ENCODE data around the gene GEMIN7. TPM values are rescaled to one million over a fixed set of nuclear protein-coding genes. Genes with fewer than 3 reads are reported as not detected.

The GEMIN7 gene
- total RNA-seq, 4 donors from 2014 or later = 8.8 to 30.3 (median 21.8) TPM

DNA sequence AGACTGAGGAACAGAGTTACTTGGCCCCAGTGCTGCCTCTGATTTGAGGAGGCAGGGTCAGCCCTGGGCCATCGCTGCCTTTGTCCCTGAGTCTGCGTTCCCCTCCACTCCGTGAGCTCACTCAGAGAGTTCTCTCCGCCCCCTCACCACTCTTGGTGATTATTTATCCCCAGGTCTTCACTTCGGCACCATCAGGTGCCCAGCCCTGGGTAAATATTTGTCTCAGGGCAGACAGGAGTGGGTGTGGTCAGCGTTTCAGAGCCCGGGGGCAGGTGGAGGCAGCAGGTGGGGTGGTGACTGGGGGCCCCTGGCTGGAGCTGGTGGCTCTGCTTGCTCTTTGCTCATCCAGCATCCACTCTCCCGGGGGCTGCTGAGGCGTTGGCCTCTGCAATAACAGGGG lies 34.6 kb downstream of the GEMIN7 start:
- H3K9me3 ChIP-seq = no peaks in the 10 kb centered on the region
- H3K4me3 ChIP-seq = no peak overlapping the region
- peaks cover 0 to 38% (median 14%) of the 10 kb centered on the region in 4 donors for H3K4me1 ChIP-seq
- WGBS, 2 donors = 63% methylated on average over 6 to 9 of the region's 9 CpGs
- no peaks in the 10 kb centered on the region for H3K27me3 ChIP-seq
- TF ChIP-seq, protein P1, sequence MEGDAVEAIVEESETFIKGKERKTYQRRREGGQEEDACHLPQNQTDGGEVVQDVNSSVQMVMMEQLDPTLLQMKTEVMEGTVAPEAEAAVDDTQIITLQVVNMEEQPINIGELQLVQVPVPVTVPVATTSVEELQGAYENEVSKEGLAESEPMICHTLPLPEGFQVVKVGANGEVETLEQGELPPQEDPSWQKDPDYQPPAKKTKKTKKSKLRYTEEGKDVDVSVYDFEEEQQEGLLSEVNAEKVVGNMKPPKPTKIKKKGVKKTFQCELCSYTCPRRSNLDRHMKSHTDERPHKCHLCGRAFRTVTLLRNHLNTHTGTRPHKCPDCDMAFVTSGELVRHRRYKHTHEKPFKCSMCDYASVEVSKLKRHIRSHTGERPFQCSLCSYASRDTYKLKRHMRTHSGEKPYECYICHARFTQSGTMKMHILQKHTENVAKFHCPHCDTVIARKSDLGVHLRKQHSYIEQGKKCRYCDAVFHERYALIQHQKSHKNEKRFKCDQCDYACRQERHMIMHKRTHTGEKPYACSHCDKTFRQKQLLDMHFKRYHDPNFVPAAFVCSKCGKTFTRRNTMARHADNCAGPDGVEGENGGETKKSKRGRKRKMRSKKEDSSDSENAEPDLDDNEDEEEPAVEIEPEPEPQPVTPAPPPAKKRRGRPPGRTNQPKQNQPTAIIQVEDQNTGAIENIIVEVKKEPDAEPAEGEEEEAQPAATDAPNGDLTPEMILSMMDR (IDR thresholded peaks at IDR 0.05) = no peak
- no peak for TF ChIP-seq EP300 (IDR thresholded peaks at IDR 0.05)
- no peak for TF ChIP-seq POLR2A (IDR thresholded peaks at IDR 0.05)
- no peak for DNase-seq (ENCODE audit: low spot score in 2 of 2)
- H3K27ac ChIP-seq = no peak overlapping the region
- H3K36me3 ChIP-seq = peaks cover 0 to 9% (median 0%) of the 10 kb centered on the region in 3 donors

DNA sequence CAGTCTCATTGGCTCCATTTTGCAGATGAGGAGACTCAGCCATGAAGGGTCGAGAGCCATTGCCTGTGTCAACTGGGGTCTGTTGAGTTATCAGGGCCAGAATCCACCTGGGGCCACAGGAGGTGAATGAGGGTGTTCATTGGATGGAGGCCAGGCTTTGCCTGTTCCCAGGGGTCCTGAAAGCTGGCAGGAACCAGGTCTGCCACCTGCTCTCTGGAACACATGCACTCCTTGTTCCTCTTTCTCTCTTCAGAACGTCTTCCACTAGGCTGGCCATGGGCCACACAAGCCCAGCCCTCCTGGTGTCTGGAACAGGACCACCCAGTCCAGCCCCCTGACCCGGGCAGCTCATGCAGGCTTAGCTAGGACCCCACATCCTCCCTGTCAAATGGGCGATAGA lies 35.1 kb downstream of the GEMIN7 start:
- Histone ChIP-seq H3K27ac (no peak overlapping the region), H3K4me3 (no peak overlapping the region), H3K4me1 (peaks cover 0 to 40% (median 14%) of the 10 kb centered on the region in 4 donors), H3K27me3 (no peaks in the 10 kb centered on the region), H3K9me3 (no peaks in the 10 kb centered on the region), H3K36me3 (peaks cover 0 to 7% (median 0%) of the 10 kb centered on the region in 3 donors)
- TF ChIP-seq, protein P1 (IDR thresholded peaks at IDR 0.05) = no peak
- no peak for TF ChIP-seq EP300 (IDR thresholded peaks at IDR 0.05)
- DNase-seq (ENCODE audit: low spot score in 2 of 2) = no peak
- WGBS, 2 donors = 77 to 88% methylated on average over 3 to 4 of the region's 4 CpGs

DNA sequence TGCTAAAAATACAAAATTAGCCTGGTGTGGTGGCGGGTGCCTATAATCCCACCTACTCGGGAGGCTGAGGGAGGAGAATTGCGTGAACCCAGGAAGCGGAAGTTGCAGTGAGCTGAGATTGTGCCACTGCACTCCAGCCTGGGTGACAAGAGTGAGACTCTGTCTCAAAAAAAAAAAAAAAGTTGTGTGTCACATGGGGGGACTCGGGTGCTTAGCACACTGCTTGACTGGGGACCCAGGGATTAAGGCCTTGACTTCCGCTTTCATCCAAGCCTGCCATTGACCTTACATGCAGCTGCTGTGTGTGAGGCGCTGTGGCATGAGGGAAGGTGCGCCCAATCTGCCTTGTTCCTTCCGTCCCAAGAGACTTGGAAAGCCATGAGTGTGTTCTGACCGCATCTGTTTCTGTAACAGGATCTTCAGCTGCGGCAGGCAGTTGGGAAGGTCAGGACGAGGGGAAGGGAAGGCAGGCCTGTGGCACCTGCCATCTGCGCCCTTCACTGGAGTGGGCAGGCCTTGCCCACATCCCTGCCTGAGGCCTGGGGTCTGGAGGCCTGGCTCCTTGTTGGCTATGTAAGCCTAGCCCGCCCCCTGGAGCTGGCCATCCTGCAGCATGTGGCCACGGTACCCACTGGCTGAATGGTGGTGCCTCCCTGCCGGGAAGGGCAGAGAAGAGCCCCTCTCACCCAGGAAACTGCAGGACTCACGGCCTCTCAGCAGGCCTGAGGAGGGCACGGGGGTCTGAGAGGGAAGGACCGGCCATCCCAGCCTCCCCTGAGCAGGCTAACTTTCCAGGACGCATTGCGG lies 37.0 kb downstream of the GEMIN7 start:
- Histone ChIP-seq H3K9me3 (no peaks in the 10 kb centered on the region), H3K36me3 (peaks cover 0 to 3% (median 0%) of the 10 kb centered on the region in 3 donors), H3K27me3 (no peaks in the 10 kb centered on the region), H3K27ac (no peak overlapping the region), H3K4me3 (no peak overlapping the region), H3K4me1 (peaks cover 0 to 40% (median 14%) of the 10 kb centered on the region in 4 donors)
- DNase-seq (ENCODE audit: low spot score in 2 of 2) = no peak
- 90 to 92% methylated on average over 18 to 19 of the region's 21 CpGs for WGBS, 2 donors
- TF ChIP-seq EP300 (IDR thresholded peaks at IDR 0.05) = no peak
- TF ChIP-seq, protein P1 (IDR thresholded peaks at IDR 0.05) = no peak
- no peak for TF ChIP-seq POLR2A (IDR thresholded peaks at IDR 0.05)

DNA sequence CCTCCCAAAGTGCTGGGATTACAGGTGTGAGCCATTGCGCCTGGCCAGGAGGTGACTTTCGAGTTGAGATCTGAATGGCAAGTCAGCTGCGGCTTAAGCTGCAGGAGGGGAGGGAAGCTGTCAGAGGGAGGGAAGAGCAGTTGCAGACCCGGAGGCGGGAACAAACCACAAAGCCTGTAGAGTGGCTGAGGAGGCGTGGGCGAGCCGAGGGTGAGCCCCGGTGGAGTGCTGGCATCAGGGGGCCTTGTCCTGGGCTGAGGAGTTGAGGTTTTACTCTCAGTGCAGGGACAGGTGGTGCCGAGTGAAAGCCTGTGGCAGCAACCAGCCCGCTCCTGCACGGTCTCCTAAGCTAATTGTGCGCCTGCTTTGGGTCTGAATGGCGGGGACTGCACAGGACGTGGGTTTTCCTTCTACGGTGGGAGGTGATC lies 38.1 kb downstream of the GEMIN7 start:
- DNase-seq (ENCODE audit: low spot score in 2 of 2) = no peak
- peaks cover 0 to 40% (median 14%) of the 10 kb centered on the region in 4 donors for H3K4me1 ChIP-seq
- TF ChIP-seq, protein P1 (IDR thresholded peaks at IDR 0.05) = no peak
- no peak for TF ChIP-seq POLR2A (IDR thresholded peaks at IDR 0.05)
- H3K36me3 ChIP-seq = peaks cover 0 to 3% (median 0%) of the 10 kb centered on the region in 3 donors
- H3K27me3 ChIP-seq = no peaks in the 10 kb centered on the region
- no peak overlapping the region for H3K27ac ChIP-seq
- WGBS, 2 donors = 41 to 60% methylated on average over 16 of the region's 16 CpGs
- no peak overlapping the region for H3K4me3 ChIP-seq
- no peaks in the 10 kb centered on the region for H3K9me3 ChIP-seq

DNA sequence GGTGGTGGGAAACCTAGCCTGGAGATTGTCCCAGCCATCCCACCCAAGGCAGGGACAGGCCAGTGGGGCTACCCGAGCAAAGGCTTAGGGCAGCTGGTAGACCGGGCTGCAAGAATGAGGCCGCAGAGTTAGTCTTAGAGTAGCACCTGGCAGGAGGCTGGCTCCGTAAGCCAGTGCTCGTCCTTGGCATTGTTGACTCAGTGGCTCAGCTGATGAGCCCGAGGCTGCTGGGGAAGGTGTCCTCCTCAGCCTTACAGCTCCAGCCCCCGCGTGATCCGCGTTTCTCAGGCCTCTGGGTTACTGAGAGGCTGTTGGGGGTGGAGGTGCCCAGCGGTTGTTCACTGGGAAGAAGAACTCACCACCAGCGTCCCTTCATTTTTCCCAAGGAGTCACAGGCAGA lies 38.6 kb downstream of the GEMIN7 start:
- Histone ChIP-seq H3K4me1 (peaks cover 0 to 35% (median 14%) of the 10 kb centered on the region in 4 donors), H3K36me3 (peaks cover 0 to 3% (median 0%) of the 10 kb centered on the region in 3 donors), H3K9me3 (no peaks in the 10 kb centered on the region), H3K4me3 (no peak overlapping the region), H3K27ac (no peak overlapping the region), H3K27me3 (no peaks in the 10 kb centered on the region)
- no peak for DNase-seq (ENCODE audit: low spot score in 2 of 2)
- no peak for TF ChIP-seq EP300 (IDR thresholded peaks at IDR 0.05)
- TF ChIP-seq POLR2A (IDR thresholded peaks at IDR 0.05) = no peak
- TF ChIP-seq, protein P1 (IDR thresholded peaks at IDR 0.05) = no peak
- 53% methylated on average over 9 of the region's 12 CpGs; no CpG with 5 or more reads in 1 of the 2 donors for WGBS, 2 donors
